CD4-positive, alpha-beta T cell (primary cell): ENCODE measurements around the gene TBC1D2B. TPM values are rescaled to one million over a fixed set of nuclear protein-coding genes. Genes with fewer than 3 reads are reported as not detected.
"Not testable (repeated sequence)": the region's sequence is repeated elsewhere in the genome, so short reads cannot be mapped to it uniquely, and the experiment has no call there.

Experiments used
- ATAC-seq: fragments of 200-7000 bp; cut with Tn5 transposase; one replicate; pipeline ENCODE4 v1.10.0; 2022; ENCODE audit warnings: mild to moderate bottlenecking; ENCODE audit not compliant: poor library complexity
- CTCF ChIA-PET: fragments of 350-600 bp; sonication (Branson Sonifier 250); formaldehyde crosslinking; loops from one replicate; lab custom pipeline; 2021; ENCODE audit warnings: antibody characterized with exemption, inconsistent platforms; lab: Charles Lee
- POLR2A ChIA-PET: fragments of 350-600 bp; sonication (Branson Sonifier 250); formaldehyde crosslinking; loops from one replicate; lab custom pipeline; 2021; ENCODE audit warnings: antibody characterized with exemption, inconsistent platforms; lab: Charles Lee
- DNase-seq, 14 experiments: peaks; one replicate each; pipeline ENCODE4 v3.0.0-alpha.2; 2013 to 2020; ENCODE audit warnings: mixed read lengths in 2 of 14
- H3K27ac ChIP-seq, 2 donors: one replicate each; pipeline versions ENCODE4 v1.5.1 to v1.7.0; 2013; ENCODE audit warnings: low read length in 2 of 2, low read depth in 1 of 2, mild to moderate bottlenecking in 1 of 2
- H3K27me3 ChIP-seq, 2 experiments: 1 replicate in 1 of 2; 2 replicates in 1 of 2; pipeline versions ENCODE4 v1.6.1 to v1.7.0; 2013; ENCODE audit warnings: low read length in 2 of 2, control low read depth in 1 of 2, mild to moderate bottlenecking in 1 of 2, moderate library complexity in 1 of 2; ENCODE audit not compliant: insufficient read depth in 2 of 2, control insufficient read depth in 1 of 2
- H3K36me3 ChIP-seq: one replicate; pipeline ENCODE4 v1.6.1; 2013; ENCODE audit warnings: low read length, control low read depth; ENCODE audit not compliant: insufficient read depth
- H3K4me1 ChIP-seq: one replicate; pipeline ENCODE4 v1.6.1; 2013; ENCODE audit warnings: low read length, control low read depth; ENCODE audit not compliant: insufficient read depth
- H3K4me3 ChIP-seq: one replicate; pipeline ENCODE4 v1.5.1; 2013; ENCODE audit warnings: mild to moderate bottlenecking, low read length, moderate library complexity
- H3K9me3 ChIP-seq, 2 experiments: 1 replicate in 1 of 2; 2 replicates in 1 of 2; pipeline versions ENCODE4 v1.6.1 to v1.7.0; 2013; ENCODE audit warnings: low read length in 2 of 2, mild to moderate bottlenecking in 2 of 2, control low read depth in 1 of 2, moderate library complexity in 1 of 2; ENCODE audit not compliant: control insufficient read depth in 1 of 2, insufficient read depth in 1 of 2
- H3K27ac Mint-ChIP-seq: one replicate; pipeline ENCODE4 v1.8.0; 2020; ENCODE audit warnings: mixed read lengths
- H3K27me3 Mint-ChIP-seq: one replicate; pipeline ENCODE4 v1.8.0; 2021; ENCODE audit warnings: mixed read lengths
- H3K36me3 Mint-ChIP-seq: one replicate; pipeline ENCODE4 v1.8.0; 2021; ENCODE audit warnings: low read depth, mixed read lengths
- H3K4me1 Mint-ChIP-seq: one replicate; pipeline ENCODE4 v1.8.0; 2021; ENCODE audit warnings: low read depth, mixed read lengths
- H3K4me3 Mint-ChIP-seq: one replicate; pipeline ENCODE4 v1.8.0; 2020; ENCODE audit warnings: mild to moderate bottlenecking, mixed read lengths
- H3K9me3 Mint-ChIP-seq: one replicate; pipeline ENCODE4 v1.8.0; 2020; ENCODE audit warnings: mixed read lengths
- CTCF ChIP-seq: fragments of 200-600 bp; IDR thresholded peaks from one replicate; pipeline ENCODE4 v1.8.0; 2022; ENCODE audit warnings: antibody characterized with exemption, mild to moderate bottlenecking
- intact Hi-C, 2 experiments: fragments of 100-400 bp; cut with DNase I in 1 of 2; cut with micrococcal nuclease in 1 of 2; formaldehyde crosslinking; loops; one replicate each; pipeline versions ENCODE4 v1.15.1 to v1.9.0; 2023 to 2025; cut with DNase I, micrococcal nuclease
- total RNA-seq, 174 experiments: library from RNA in 2 of 174; stranded (reverse) in 2 of 174; gene quantifications; one replicate each; pipeline ENCODE4 v1.2.3 and lab custom pipeline; 2021 to 2026

Gene TBC1D2B
- total RNA-seq, 2 experiments from 2014 or later = 89.3 to 97.6 TPM

DNA sequence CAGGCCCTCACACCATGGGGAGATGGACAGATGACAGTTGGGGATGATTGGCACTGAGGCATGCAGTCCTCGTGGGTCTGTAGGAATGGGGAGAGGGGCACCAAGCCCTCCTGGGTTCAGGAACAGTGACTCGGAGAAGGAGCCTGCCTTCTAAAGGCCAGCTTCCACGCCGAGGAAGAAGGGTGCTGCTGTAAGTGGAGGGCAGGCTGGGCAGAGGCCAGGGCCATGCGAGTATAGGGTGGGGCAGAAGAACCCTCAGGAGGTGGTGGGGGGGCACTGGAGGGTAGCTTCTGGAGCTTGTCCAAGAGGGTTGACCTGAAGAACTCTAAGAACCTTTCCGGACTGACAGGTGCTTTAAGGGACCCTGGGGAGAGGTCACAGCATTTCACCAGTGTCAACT is 104.8 kb downstream of the TBC1D2B start:
- intact Hi-C loops = not testable (repeated sequence)

DNA sequence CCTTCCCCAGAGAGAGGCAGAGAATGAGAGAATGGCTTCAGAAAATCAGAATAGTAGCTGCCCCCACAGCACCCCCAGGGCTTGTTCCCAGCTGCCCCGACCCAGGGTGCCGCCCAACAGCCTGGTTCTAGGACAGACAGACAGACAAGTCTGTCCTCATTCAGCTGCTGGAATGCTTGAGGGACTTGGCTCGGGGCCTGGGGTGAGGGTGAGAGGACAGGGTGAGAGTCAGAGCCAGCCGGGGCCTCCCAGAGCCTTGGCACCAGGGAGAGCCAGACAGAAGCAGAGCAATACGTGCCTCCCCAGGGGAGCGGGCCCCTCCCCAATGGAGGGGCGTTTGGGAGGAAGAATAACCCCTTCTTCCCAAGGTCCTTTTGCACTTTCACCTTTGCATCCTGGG is 105.6 kb downstream of the TBC1D2B start:
- H3K4me3 ChIP-seq, H3K27me3 ChIP-seq, H3K4me1 Mint-ChIP-seq, DNase-seq, ATAC-seq, H3K9me3 Mint-ChIP-seq, H3K36me3 Mint-ChIP-seq, H3K27me3 Mint-ChIP-seq, CTCF ChIA-PET, H3K27ac Mint-ChIP-seq, H3K4me3 Mint-ChIP-seq, H3K9me3 ChIP-seq, H3K27ac ChIP-seq, H3K4me1 ChIP-seq, H3K36me3 ChIP-seq, POLR2A ChIA-PET, intact Hi-C loops: not testable (repeated sequence)

More for the DNA sequence above, 104.8 kb downstream of the TBC1D2B start:
- H3K27me3 ChIP-seq, ATAC-seq, H3K4me3 Mint-ChIP-seq, H3K36me3 ChIP-seq, H3K4me1 ChIP-seq, DNase-seq, H3K4me1 Mint-ChIP-seq, POLR2A ChIA-PET, H3K27me3 Mint-ChIP-seq, H3K9me3 Mint-ChIP-seq, H3K27ac ChIP-seq, H3K9me3 ChIP-seq, H3K4me3 ChIP-seq, H3K36me3 Mint-ChIP-seq, H3K27ac Mint-ChIP-seq, CTCF ChIA-PET: not testable (repeated sequence)

DNA sequence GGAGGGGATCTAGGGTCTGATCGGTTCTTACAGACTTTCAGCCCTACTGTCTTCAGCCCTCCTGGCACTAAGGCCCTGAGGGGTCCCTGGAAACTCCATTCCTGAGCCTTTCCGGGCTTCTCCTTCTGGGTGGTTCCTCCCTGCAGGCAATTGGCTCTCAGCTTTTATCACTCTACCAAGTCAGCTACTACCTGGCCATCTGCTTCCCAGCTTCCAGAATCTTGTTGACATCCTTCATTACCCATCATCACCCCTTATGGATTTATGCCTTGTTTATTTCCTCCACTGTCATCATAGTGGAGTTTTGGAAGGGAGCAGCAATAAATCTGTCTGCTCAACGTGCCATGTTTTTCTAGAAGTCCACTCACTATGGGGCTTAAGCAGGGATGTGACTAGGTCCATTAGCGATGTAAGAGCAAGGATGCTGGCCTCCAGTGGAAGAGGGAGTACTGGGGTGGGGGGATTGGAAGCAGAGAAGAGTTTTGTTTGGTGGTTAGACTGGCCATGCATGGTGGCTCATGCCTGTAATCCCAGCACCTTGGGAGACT is 106.6 kb downstream of the TBC1D2B start:
- CTCF ChIA-PET = not testable (repeated sequence)

DNA sequence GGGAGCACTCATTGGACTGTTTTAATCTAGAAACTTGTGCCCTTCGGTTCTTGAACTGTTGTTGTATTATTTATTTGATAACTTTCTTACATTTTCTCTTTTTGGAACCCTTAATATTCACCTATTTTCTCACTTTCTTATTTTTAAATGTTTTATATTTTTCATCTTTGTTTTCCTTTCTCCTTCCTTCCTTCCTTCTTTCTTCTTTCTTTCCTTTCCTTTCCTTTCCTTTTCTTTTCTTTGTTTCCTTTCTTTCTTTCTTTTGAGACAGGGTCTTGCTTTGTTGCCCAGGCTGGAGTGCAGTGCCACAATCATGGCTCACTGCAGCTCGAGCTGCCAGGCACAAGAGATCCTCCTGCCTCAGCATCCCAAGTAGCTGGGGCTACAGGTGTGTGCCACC is 108.5 kb downstream of the TBC1D2B start:
- Mint-ChIP-seq H3K27ac (no peak overlapping the region), H3K36me3 (no peaks in the 10 kb centered on the region), H3K27me3 (no peaks in the 10 kb centered on the region), H3K4me1 (no peaks in the 10 kb centered on the region), H3K4me3 (no peak overlapping the region), H3K9me3 (no peaks in the 10 kb centered on the region)
- DNase-seq (no peak), ATAC-seq (no peak)
- Histone ChIP-seq H3K9me3 (no peaks in the 10 kb centered on the region), H3K4me1 (no peaks in the 10 kb centered on the region), H3K36me3 (no peaks in the 10 kb centered on the region), H3K27me3 (no peaks in the 10 kb centered on the region), H3K27ac (no peak overlapping the region), H3K4me3 (no peak overlapping the region)
- ChIA-PET CTCF (no interaction called here), POLR2A (interaction anchor here (1.0 kb wide), 1 partner anchor 139 kb away, joined by 3 read pairs; no protein-coding TSS in a partner anchor)
- intact Hi-C loops = no loop called here
- TF ChIP-seq CTCF = no peak

More for the DNA sequence above, 106.6 kb downstream of the TBC1D2B start:
- H3K9me3 Mint-ChIP-seq, DNase-seq, H3K4me3 Mint-ChIP-seq, H3K9me3 ChIP-seq, H3K36me3 Mint-ChIP-seq, H3K27ac Mint-ChIP-seq, H3K4me1 ChIP-seq, H3K36me3 ChIP-seq, POLR2A ChIA-PET, H3K4me3 ChIP-seq, H3K27me3 Mint-ChIP-seq, ATAC-seq, H3K27me3 ChIP-seq, H3K27ac ChIP-seq, H3K4me1 Mint-ChIP-seq, intact Hi-C loops: not testable (repeated sequence)
